GM12874 (cell line): ENCODE measurements around the gene MYBPC2.

ENCODE experiments used
- TF ChIP-seq, protein P1 (sequence below): IDR thresholded peaks from 2 replicates; pipeline ENCODE4 v1.5.1; 2011; ENCODE audit warnings: low read depth, mild to moderate bottlenecking, control low read depth, low read length, moderate library complexity; ENCODE audit not compliant: insufficient read depth

The MYBPC2 gene

DNA sequence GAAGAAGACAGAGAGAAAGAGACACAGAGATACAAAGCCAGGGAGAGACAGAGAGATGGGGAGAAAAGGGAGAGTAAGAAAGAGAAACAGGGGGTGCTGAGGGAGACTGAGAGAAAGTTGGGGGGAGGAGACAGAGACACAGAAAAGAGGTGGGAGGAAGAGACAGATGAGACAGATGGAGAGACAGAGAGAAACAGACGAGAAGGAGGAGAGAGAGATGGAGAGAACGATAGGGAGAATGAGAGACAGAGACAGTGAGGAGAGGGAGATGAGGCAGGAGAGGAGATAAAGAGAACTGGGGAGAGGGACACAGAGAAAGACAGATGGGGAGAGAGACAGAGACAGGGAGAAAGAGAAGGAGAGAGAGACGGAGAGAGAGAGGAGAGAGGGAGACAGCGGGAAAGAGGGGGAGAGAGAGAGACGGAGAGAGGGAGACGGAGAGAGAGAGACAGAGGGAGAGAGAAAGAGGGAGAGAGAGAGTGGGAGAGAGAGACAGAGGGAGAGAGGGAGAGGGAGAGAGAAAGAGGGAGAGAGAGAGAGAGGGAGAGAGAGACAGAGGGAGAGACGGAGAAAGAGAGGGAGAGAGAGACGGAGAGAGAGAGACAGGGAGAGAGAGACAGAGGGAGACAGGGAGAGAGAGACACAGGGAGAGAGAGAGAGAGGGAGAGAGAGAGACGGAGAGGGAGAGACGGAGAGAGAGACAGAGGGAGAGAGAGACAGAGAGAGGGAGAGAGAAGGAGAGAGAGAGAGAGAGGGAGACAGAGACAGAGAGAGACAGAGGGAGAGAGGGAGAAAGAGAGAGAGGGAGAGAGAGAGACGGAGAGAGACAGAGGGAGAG lies 65.7 kb downstream of the MYBPC2 start:
- TF ChIP-seq, protein P1, sequence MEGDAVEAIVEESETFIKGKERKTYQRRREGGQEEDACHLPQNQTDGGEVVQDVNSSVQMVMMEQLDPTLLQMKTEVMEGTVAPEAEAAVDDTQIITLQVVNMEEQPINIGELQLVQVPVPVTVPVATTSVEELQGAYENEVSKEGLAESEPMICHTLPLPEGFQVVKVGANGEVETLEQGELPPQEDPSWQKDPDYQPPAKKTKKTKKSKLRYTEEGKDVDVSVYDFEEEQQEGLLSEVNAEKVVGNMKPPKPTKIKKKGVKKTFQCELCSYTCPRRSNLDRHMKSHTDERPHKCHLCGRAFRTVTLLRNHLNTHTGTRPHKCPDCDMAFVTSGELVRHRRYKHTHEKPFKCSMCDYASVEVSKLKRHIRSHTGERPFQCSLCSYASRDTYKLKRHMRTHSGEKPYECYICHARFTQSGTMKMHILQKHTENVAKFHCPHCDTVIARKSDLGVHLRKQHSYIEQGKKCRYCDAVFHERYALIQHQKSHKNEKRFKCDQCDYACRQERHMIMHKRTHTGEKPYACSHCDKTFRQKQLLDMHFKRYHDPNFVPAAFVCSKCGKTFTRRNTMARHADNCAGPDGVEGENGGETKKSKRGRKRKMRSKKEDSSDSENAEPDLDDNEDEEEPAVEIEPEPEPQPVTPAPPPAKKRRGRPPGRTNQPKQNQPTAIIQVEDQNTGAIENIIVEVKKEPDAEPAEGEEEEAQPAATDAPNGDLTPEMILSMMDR, result no peak

DNA sequence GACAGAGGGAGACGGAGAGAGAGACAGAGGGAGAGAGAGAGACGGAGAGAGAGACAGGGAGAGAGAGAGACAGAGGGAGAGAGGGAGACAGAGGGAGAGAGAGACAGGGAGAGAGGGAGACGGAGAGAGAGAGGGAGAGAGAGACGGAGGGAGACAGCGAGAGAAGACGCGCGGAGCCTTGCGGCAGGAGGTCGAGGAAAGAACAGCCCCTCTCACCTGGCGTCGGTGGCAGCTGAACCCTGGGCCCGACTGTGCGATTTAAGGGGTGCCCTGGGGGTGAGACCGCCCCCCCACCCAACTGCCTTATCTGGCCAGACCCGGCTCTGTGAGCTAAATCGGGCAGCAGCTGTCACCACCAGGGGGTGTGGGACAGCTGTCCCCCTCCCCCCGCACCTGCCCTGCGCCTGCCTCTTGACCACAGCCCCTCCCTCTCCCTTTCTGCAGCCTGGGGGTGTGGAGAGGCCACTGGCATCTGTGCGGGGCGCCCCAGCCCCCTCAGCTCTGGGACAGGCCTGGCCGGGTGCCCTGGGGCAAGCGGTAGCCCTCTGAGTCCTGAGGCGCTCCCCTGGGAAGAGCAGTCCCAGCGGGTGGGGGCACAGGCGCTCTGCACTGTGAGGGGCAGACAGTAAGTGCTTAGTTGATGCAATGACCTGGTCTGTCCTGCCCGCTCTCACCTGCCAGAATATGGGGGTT lies 67.5 kb downstream of the MYBPC2 start:
- TF ChIP-seq, protein P1, result peak; percentile 30; the same call in 1 of the 2 replicates

DNA sequence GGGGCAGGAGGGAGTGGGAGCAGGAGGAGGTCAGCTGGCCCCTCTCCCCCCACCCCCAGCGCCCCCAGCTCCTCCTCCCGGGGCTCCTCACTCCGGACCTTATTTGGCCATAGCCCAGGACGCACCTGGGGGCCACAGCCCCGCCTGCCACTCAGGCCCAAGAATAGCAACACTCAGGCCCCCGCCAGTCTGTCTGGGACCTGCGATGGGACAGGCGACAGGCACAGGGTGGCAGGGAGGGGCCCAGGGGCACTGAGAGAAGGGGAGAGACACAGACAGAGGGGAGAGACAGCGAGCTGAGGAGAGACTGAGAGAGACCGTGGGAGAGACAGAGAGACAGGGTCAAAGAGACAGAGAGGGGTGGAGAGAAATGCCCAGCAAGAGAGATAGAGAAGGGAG lies 68.1 kb downstream of the MYBPC2 start:
- TF ChIP-seq, protein P1, result no peak

DNA sequence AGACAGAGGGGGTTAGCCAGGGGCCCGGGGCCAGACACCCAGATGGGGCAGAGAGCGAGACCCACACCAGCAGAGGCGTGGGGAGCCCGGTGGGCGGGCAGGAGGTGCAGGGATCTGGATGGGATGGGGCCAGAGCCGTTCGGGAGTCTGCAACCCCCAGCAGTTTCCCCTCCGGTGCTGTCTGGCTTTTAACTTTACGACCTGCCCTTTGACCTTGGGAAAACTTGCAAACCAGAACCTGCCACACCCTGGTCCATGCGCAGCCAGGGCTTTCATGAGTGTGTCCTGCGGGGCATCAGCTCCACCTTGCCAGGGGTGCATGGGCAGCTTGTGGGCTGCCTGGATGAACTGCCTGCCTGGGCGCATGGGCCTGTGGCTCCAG lies 68.5 kb downstream of the MYBPC2 start:
- TF ChIP-seq, protein P1, result no peak

DNA sequence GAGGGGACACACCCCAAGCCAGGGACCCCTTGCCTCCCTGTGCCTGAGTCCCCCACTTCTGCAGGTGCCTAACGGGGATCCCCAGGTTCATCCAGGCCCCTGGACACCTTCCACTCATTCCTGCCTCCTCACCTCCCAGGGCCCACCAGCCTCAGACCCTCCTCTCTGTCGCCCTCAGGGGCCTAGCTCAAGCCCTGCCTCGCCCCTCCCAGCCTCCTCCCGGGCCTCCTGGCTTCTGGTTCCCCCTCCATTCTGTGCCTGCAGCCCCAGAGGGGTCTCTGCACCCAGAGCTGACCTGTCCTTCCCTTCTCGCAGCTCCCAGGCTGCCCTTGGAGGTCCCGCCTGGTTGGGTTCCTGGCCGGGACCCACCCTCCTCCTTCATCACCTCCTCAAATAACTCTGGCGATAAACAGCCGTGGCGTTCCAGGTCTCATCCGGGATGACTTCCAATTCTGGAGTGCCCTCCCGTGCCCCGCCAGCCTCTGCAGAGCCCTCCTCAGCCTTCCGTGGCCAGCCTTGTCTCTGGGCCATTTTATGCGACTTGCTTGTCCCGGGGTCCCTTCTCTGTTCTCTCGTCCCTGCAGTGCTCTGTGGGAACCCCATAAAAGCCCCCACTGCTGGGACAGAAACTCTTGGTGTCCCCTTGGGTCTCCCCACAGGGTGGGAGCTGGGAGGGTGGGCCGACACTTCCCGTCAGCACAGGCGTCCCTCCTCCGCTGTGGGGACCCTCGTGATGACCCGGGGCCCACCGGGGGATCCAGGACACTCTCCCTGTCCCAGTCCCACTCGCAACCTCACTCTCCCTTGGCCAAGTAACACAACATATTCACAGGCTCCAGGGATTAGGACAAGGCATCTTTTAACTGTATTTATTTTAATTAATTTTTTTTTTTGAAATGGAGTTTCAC lies 69.1 kb downstream of the MYBPC2 start:
- TF ChIP-seq, protein P1, result no peak

DNA sequence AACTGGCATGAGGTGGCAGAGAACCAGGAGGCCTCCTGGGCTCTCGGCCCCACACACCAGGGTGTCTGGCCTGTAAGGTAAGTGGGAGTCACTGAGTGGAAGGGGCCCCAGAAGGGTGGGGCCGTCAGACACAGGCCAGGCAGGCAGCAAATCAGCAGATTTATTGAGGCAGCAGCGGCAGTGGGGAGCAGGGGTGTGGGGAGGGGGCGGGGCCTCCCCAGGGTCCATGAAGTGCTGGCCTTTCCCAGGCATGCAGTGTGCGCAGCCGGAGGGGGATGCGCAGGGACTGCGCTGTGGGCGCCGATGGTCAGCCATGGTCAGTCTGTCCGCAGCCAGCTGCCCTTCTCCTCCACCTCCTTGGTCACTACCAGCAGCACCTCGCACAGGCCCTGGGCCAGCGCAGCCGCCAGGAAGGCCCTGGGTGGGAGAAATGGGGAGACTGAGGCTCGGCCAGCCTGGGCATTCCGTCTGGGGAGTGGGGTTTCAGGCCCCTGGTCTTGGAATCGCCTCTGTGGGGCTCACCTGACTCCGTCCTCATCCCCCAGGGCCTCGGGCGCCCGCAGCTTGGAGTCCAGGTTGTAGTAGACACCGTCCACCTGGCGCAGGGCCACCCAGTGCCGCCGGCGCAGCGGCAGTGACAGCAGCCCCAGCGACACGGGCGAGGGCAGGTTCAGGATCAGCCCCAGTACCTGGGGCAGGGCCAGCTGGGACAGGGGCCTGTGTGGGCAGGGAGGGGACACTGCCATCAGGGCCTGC lies 73.3 kb downstream of the MYBPC2 start:
- TF ChIP-seq, protein P1, result no peak
